SU-DHL-6 (cell line): ENCODE results near the gene REXO1.

Experiments
- CTCF ChIP-seq: fragments of 200-600 bp; sonication (generic); IDR thresholded peaks from one replicate; pipeline ENCODE4 v1.5.1; 2017; ENCODE audit warnings: antibody characterized with exemption, mild to moderate bottlenecking, low read length, moderate library complexity; ENCODE audit not compliant: insufficient read depth, poor library complexity, severe bottlenecking
- EZH2phosphoT487 ChIP-seq: fragments of 200-600 bp; sonication (generic), shearing (Covaris generic); conservative IDR thresholded peaks from 2 replicates; pipeline ENCODE4 v1.6.1; 2018; ENCODE audit warnings: mild to moderate bottlenecking, antibody characterized with exemption, low read length, moderate library complexity, mixed read lengths

- no peak for TF ChIP-seq CTCF
- TF ChIP-seq EZH2phosphoT487, result no peak
Observed at GRCh38 chr19:1768918-1769644, 79.2 kb downstream of the REXO1 start.
